Activated T-helper 2 cell treated with anti-CD3 and anti-CD28 coated beads, Interferon-gamma antibody, Interleukin-2, Interleukin-4, amounts not matched to agents 10 μg/mL and 5 μg/mL and 100 μg/mL, durations not matched to agents 14 hours and 24 hours and 36 hours (primary cell): ENCODE results near the gene SMYD1. TPM values are rescaled to one million over a fixed set of nuclear protein-coding genes. Genes with fewer than 3 reads are reported as not detected.

Experiments used
- DNase-seq: peaks from one replicate; pipeline ENCODE4 v3.0.0; 2021; ENCODE audit warnings: low spot score
- H3K27ac Mint-ChIP-seq: one replicate; pipeline ENCODE4 v1.8.0; 2021; ENCODE audit warnings: mixed read lengths
- H3K27me3 Mint-ChIP-seq: one replicate; pipeline ENCODE4 v1.8.0; 2021; ENCODE audit warnings: low read depth, mixed read lengths
- H3K36me3 Mint-ChIP-seq: one replicate; pipeline ENCODE4 v1.8.0; 2021; ENCODE audit warnings: low read depth, mixed read lengths
- H3K4me1 Mint-ChIP-seq: one replicate; pipeline ENCODE4 v1.8.0; 2021; ENCODE audit warnings: low read depth, mixed read lengths
- H3K4me3 Mint-ChIP-seq: one replicate; pipeline ENCODE4 v1.8.0; 2021; ENCODE audit warnings: low read depth, mild to moderate bottlenecking, moderate library complexity, mixed read lengths
- H3K9me3 Mint-ChIP-seq: one replicate; pipeline ENCODE4 v1.8.0; 2021; ENCODE audit warnings: mixed read lengths
- intact Hi-C: fragments of 100-400 bp; cut with micrococcal nuclease; formaldehyde crosslinking; loops from one replicate; pipeline ENCODE4 v1.15.1; 2023
- total RNA-seq: library from RNA; stranded (reverse); gene quantifications from 2 replicates; pipeline ENCODE4 v1.2.3, GENCODE V29; 2022

The SMYD1 gene
- total RNA-seq, 1 donor from 2014 or later = not detected

- H3K4me1 Mint-ChIP-seq = no peaks in the 10 kb centered on the region
- intact Hi-C loops = no loop called here
- H3K27ac Mint-ChIP-seq = no peak overlapping the region
- DNase-seq = no peak
- H3K4me3 Mint-ChIP-seq = no peak overlapping the region
- no peaks in the 10 kb centered on the region for H3K9me3 Mint-ChIP-seq
- peaks cover 10% of the 10 kb centered on the region for H3K27me3 Mint-ChIP-seq
- H3K36me3 Mint-ChIP-seq = no peaks in the 10 kb centered on the region
These were observed 54.7 kb downstream of the SMYD1 start for GRCh38 chr2:88122141-88122884.

- Mint-ChIP-seq H3K36me3 (no peaks in the 10 kb centered on the region), H3K27ac (no peak overlapping the region), H3K9me3 (no peaks in the 10 kb centered on the region), H3K4me3 (no peak overlapping the region), H3K4me1 (no peaks in the 10 kb centered on the region), H3K27me3 (peaks cover 13% of the 10 kb centered on the region)
- no peak for DNase-seq
- intact Hi-C loops = no loop called here
These were observed 55.7 kb downstream of the SMYD1 start for GRCh38 chr2:88123164-88123974.

- no peak overlapping the region for H3K4me3 Mint-ChIP-seq
- H3K36me3 Mint-ChIP-seq = no peaks in the 10 kb centered on the region
- DNase-seq = no peak
- no peaks in the 10 kb centered on the region for H3K4me1 Mint-ChIP-seq
- H3K27me3 Mint-ChIP-seq = peaks cover 10% of the 10 kb centered on the region
- intact Hi-C loops = no loop called here
- no peaks in the 10 kb centered on the region for H3K9me3 Mint-ChIP-seq
- no peak overlapping the region for H3K27ac Mint-ChIP-seq
These were observed 56.6 kb downstream of the SMYD1 start for GRCh38 chr2:88123975-88124917.

GRCh38 chr2:88125344-88125923 lies 57.8 kb downstream of the SMYD1 start:
- no peak for DNase-seq
- Mint-ChIP-seq H3K36me3 (no peaks in the 10 kb centered on the region), H3K4me3 (no peak overlapping the region), H3K27me3 (peaks cover 10% of the 10 kb centered on the region), H3K27ac (no peak overlapping the region), H3K4me1 (no peaks in the 10 kb centered on the region), H3K9me3 (no peaks in the 10 kb centered on the region)
- intact Hi-C loops = no loop called here

- no peaks in the 10 kb centered on the region for H3K36me3 Mint-ChIP-seq
- H3K9me3 Mint-ChIP-seq = no peaks in the 10 kb centered on the region
- H3K4me3 Mint-ChIP-seq = no peak overlapping the region
- H3K27ac Mint-ChIP-seq = no peak overlapping the region
- DNase-seq = no peak
- intact Hi-C loops = no loop called here
- peaks cover 7% of the 10 kb centered on the region for H3K27me3 Mint-ChIP-seq
- no peaks in the 10 kb centered on the region for H3K4me1 Mint-ChIP-seq
These were observed 58.5 kb downstream of the SMYD1 start for GRCh38 chr2:88125924-88126771.

- intact Hi-C loops = no loop called here
- no peak overlapping the region for H3K27ac Mint-ChIP-seq
- DNase-seq = no peak
- H3K4me3 Mint-ChIP-seq = no peak overlapping the region
- H3K27me3 Mint-ChIP-seq = peaks cover 7% of the 10 kb centered on the region
- no peaks in the 10 kb centered on the region for H3K36me3 Mint-ChIP-seq
- H3K9me3 Mint-ChIP-seq = no peaks in the 10 kb centered on the region
- no peaks in the 10 kb centered on the region for H3K4me1 Mint-ChIP-seq
These were observed 59.4 kb downstream of the SMYD1 start for GRCh38 chr2:88126772-88127637.

GRCh38 chr2:88127638-88127887 lies 59.9 kb downstream of the SMYD1 start:
- intact Hi-C loops = no loop called here
- no peak overlapping the region for H3K4me3 Mint-ChIP-seq

GRCh38 chr2:88127888-88128653 lies 60.4 kb downstream of the SMYD1 start, which contains the start of gene FABP1:
Gene FABP1 (minus strand): TSS chr2:88128062. CDS start chr2:88128017, 45 bp downstream.
- H3K4me3 Mint-ChIP-seq = no peak within 1 kb of the TSS

More at GRCh38 chr2:88127638-88127887, 59.9 kb downstream of the SMYD1 start:
- Mint-ChIP-seq H3K27ac (no peak overlapping the region), H3K9me3 (no peaks in the 10 kb centered on the region), H3K27me3 (peaks cover 7% of the 10 kb centered on the region), H3K4me1 (no peaks in the 10 kb centered on the region), H3K36me3 (no peaks in the 10 kb centered on the region)
- no peak for DNase-seq

GRCh38 chr2:88128654-88129312 lies 61.2 kb downstream of the SMYD1 start:
- Mint-ChIP-seq H3K36me3 (no peaks in the 10 kb centered on the region), H3K27ac (no peak overlapping the region), H3K4me3 (no peak overlapping the region), H3K4me1 (no peaks in the 10 kb centered on the region), H3K27me3 (peaks cover 6% of the 10 kb centered on the region), H3K9me3 (no peaks in the 10 kb centered on the region)
- intact Hi-C loops = no loop called here
- no peak for DNase-seq

More at GRCh38 chr2:88127888-88128653, 60.4 kb downstream of the SMYD1 start, which contains the start of gene FABP1:
- Mint-ChIP-seq H3K27ac (no peak within 1 kb of the TSS), H3K4me1 (no peaks in the 10 kb centered on the region), H3K27me3 (peaks cover 7% of the 10 kb centered on the region), H3K9me3 (no peaks in the 10 kb centered on the region), H3K36me3 (no peaks in the 10 kb centered on the region)
- DNase-seq = no peak
- intact Hi-C loops = no loop called here

GRCh38 chr2:88129313-88129959 lies 61.8 kb downstream of the SMYD1 start:
- no peaks in the 10 kb centered on the region for H3K36me3 Mint-ChIP-seq
- H3K9me3 Mint-ChIP-seq = no peaks in the 10 kb centered on the region
- H3K4me3 Mint-ChIP-seq = no peak overlapping the region
- H3K27ac Mint-ChIP-seq = no peak overlapping the region
- no peak for DNase-seq
- intact Hi-C loops = no loop called here
- peaks cover 5% of the 10 kb centered on the region for H3K27me3 Mint-ChIP-seq
- H3K4me1 Mint-ChIP-seq = no peaks in the 10 kb centered on the region
